Rectal smooth muscle tissue (tissue), 1 donor: Measurements from ENCODE around the gene PLAGL1.

Experiments
- H3K27ac ChIP-seq: one replicate; pipeline ENCODE4 v1.7.0; 2013; ENCODE audit warnings: low read depth, low read length, inconsistent platforms
- H3K27me3 ChIP-seq: one replicate; pipeline ENCODE4 v1.7.0; 2013; ENCODE audit warnings: low read length; ENCODE audit not compliant: control insufficient read depth, insufficient read depth
- H3K36me3 ChIP-seq: one replicate; pipeline ENCODE4 v1.7.0; 2013; ENCODE audit warnings: low read length; ENCODE audit not compliant: control insufficient read depth, insufficient read depth
- H3K4me1 ChIP-seq: one replicate; pipeline ENCODE4 v1.7.0; 2013; ENCODE audit warnings: low read length; ENCODE audit not compliant: control insufficient read depth, insufficient read depth
- H3K4me3 ChIP-seq: one replicate; pipeline ENCODE4 v1.7.0; 2013; ENCODE audit warnings: low read length
- H3K9ac ChIP-seq: one replicate; pipeline ENCODE4 v1.7.0; 2013; ENCODE audit warnings: low read length

Gene PLAGL1

DNA sequence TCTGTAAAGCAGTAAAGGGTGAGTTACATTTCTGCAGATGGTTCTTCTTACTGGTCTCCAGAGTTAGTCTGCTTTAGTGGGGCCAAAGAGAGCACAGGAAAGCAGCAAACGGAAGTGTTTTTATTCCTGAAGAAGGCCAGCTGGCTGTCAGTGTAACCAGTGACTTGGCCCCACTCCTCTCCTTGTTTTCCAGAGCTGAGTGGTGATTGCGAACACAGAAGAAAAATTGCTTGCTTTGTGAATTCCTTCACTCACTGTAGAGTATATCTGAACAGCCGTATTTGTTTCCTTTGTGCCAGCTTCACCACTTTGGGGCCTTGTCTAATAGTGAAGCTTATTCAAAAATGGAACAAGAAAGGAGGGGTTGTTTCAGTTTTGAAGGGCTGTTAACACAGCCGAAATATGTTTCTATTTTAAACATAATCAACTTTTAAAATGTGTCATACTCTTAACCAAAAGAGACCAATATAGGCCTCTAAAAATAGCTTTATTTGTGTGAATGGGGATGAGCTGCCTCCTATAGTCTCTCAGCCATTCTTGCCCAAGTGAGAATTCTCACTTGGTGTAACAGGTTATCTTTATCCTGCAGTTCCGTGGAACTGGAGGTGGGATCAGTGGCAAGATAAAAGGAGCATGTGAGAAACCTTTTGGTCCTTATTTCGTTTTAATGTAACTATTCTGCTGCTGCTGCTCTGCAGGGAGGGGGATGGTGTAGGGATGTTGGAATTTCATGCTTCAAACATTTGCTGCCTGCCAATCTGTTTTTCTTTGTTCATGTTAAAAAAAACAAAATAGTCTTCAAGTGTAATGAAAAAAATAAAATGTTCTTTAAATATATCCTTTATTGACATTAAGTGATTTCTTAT, 105.9 kb downstream of the PLAGL1 start:
- Histone ChIP-seq H3K27ac (peak overlapping the region; percentile 7), H3K9ac (no peak overlapping the region), H3K27me3 (no peaks in the 10 kb centered on the region), H3K4me1 (peaks cover 2% of the 10 kb centered on the region), H3K4me3 (no peak overlapping the region), H3K36me3 (no peaks in the 10 kb centered on the region)

- peaks cover 2% of the 10 kb centered on the region for H3K4me1 ChIP-seq
- no peak overlapping the region for H3K9ac ChIP-seq
- no peaks in the 10 kb centered on the region for H3K27me3 ChIP-seq
- H3K36me3 ChIP-seq = no peaks in the 10 kb centered on the region
- H3K27ac ChIP-seq = no peak overlapping the region
- H3K4me3 ChIP-seq = no peak overlapping the region
Observed at GRCh38 chr6:143900358-143900757, 107.7 kb downstream of the PLAGL1 start.

DNA sequence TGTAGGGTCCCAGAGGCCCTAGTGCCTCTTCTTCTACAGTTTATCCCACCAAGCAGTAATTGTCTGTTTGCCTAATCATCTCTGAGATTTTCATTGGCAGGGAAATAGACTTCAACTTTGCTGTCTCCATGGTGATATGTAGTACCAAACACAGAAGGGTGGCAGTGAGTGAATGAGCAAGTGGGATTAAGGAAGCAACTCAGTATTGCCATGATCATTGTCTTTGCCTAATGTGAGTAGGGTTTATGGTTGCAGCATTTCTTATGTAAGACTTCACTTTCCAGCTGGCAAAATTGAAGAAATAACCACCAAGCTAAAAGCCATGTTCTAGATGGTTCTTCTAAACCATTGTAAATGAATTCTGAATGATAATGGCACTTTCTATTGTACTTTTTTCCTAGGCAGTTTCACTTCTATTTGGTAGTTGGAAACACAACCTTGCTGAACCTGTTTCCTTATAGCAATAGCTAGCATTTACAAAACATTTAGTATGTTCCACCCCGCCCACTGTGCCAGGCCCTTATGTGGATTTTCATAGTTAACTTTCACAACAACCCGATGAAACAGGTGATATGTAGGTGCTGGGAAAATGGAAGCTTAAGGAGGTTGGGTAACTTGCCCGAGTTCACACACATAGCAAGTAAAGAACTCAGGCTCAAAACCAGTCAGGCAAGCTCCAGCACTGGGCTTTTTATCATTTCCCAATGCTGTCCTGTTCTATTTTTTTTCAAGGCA, 111.8 kb downstream of the PLAGL1 start:
- H3K27me3 ChIP-seq = no peaks in the 10 kb centered on the region
- H3K9ac ChIP-seq = no peak overlapping the region
- H3K4me1 ChIP-seq = no peaks in the 10 kb centered on the region
- no peak overlapping the region for H3K27ac ChIP-seq
- H3K36me3 ChIP-seq = no peaks in the 10 kb centered on the region
- H3K4me3 ChIP-seq = no peak overlapping the region

DNA sequence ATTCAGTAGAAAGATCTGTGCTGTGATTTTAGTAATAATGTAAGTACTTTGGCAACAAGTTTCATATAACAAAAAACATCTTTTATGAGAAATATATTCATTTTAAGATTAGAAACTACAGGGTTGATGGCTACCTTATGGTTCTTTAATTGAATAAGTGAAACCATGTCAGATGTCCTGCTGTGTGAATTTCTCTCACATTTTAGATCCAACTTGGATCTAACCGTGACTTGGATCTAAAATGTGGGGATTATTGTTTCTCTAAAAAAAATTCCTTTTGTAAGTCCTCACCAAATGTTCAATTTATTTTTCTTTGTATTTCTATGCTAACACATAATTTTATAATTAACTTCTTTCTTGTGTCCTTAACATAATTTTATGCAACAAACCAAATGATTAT, 113.4 kb downstream of the PLAGL1 start:
- no peaks in the 10 kb centered on the region for H3K27me3 ChIP-seq
- no peak overlapping the region for H3K9ac ChIP-seq
- no peak overlapping the region for H3K4me3 ChIP-seq
- H3K27ac ChIP-seq = no peak overlapping the region
- H3K4me1 ChIP-seq = no peaks in the 10 kb centered on the region
- no peaks in the 10 kb centered on the region for H3K36me3 ChIP-seq
